HG03521 (cell line): Measurements from ENCODE around the gene PIK3C2B.

Experiments
- ATAC-seq: cut with Tn5 transposase; IDR thresholded peaks from one replicate; pipeline ENCODE4 v1.9.1; 2021; ENCODE audit warnings: mild to moderate bottlenecking, moderate library complexity; ENCODE audit not compliant: unreplicated experiment

Gene PIK3C2B

DNA sequence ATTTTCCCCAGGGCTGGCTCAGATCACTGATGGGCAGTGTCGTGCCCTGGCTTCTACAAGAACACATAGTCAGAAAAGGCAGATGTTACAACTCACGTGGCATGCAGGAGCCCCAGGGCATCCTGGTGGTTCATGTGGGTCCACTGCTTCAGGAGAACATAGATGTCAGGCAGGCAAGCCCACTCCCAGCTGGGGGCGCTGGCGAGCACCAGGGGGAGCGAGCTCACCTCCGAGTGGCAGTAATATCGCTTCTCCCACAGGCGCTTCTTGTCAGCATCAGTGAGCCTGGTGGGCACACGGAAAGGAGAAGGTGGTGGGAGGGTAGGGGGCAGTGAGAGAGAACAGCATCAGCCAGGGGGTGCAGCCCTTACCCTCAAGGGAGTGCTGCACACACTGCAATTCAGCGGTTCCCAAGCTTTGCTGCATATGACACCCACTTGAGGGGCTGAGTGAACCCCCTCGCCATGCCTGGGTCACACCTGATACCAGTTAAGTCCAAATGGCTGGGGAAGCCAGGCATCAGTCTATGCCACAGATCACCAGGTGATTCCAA is 48.7 kb downstream of the PIK3C2B start:
- ATAC-seq, result no peak
